ENCODE data around the gene TNFSF8. TPM values are rescaled to one million over a fixed set of nuclear protein-coding genes. Genes with fewer than 3 reads are reported as not detected.

Gene TNFSF8
- total RNA-seq, 1 experiment from 2014 or later = 0.15 TPM

DNA sequence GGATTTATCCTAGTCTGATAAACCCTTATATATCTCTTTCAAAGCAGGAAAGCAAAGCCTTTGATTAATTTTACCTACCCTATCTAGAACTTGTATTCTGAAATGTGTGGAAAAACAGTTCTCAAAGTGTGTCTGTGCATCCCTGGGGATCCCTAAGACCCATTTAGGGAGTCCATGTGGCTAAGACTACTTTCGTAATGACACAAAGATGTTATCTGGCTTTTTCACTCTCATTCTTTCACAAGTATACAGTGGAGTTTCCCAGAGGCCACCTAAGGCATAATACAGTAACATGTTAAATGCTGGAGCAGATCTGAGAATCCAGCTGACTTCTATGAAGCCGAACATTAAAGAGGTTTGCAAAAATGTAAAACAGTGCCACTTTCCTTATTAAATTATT lies 70.2 kb downstream of the TNFSF8 start:
- intact Hi-C loops (cut with micrococcal nuclease; ENCODE audit: unreplicated experiment) = no loop called here
- no peaks in the 10 kb centered on the region for H3K4me1 ChIP-seq (ENCODE audit: control insufficient read depth, insufficient read depth, low read length)
- DNase-seq (ENCODE audit: low read depth, low spot score) (no peak), ATAC-seq (no peak)
- ChIA-PET POLR2A (no interaction called here), CTCF (no interaction called here)
- no peak overlapping the region for H3K4me3 ChIP-seq (ENCODE audit: low read depth in 2 of 2, low read length in 2 of 2)
- H3K36me3 ChIP-seq (ENCODE audit: control insufficient read depth, insufficient read depth, low read length) = no peaks in the 10 kb centered on the region
- H3K9me3 ChIP-seq (ENCODE audit: control insufficient read depth, insufficient read depth, low read depth, low read length) = no peaks in the 10 kb centered on the region
- in situ Hi-C loops (cut with HindIII; ENCODE audit: low pct_unique_long_range_greater_than_20kb, low sequenced_read_pairs) = no loop called here
- H3K27me3 ChIP-seq (ENCODE audit: control insufficient read depth, insufficient read depth, low read length) = no peaks in the 10 kb centered on the region
- no peak overlapping the region for H3K27ac ChIP-seq (ENCODE audit: low read length)
- BruUV-seq (replicated peaks) = no TSS peak
- TF ChIP-seq TCF7L2 (IDR thresholded peaks at IDR 0.05; ENCODE audit: low read depth, low read length) (no peak), POLR2AphosphoS5 (IDR thresholded peaks at IDR 0.05; ENCODE audit: low read depth, low read length) (no peak)
- TF ChIP-seq, protein P1, sequence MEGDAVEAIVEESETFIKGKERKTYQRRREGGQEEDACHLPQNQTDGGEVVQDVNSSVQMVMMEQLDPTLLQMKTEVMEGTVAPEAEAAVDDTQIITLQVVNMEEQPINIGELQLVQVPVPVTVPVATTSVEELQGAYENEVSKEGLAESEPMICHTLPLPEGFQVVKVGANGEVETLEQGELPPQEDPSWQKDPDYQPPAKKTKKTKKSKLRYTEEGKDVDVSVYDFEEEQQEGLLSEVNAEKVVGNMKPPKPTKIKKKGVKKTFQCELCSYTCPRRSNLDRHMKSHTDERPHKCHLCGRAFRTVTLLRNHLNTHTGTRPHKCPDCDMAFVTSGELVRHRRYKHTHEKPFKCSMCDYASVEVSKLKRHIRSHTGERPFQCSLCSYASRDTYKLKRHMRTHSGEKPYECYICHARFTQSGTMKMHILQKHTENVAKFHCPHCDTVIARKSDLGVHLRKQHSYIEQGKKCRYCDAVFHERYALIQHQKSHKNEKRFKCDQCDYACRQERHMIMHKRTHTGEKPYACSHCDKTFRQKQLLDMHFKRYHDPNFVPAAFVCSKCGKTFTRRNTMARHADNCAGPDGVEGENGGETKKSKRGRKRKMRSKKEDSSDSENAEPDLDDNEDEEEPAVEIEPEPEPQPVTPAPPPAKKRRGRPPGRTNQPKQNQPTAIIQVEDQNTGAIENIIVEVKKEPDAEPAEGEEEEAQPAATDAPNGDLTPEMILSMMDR (IDR thresholded peaks at IDR 0.05) = no peak
- TF ChIP-seq, protein P2, sequence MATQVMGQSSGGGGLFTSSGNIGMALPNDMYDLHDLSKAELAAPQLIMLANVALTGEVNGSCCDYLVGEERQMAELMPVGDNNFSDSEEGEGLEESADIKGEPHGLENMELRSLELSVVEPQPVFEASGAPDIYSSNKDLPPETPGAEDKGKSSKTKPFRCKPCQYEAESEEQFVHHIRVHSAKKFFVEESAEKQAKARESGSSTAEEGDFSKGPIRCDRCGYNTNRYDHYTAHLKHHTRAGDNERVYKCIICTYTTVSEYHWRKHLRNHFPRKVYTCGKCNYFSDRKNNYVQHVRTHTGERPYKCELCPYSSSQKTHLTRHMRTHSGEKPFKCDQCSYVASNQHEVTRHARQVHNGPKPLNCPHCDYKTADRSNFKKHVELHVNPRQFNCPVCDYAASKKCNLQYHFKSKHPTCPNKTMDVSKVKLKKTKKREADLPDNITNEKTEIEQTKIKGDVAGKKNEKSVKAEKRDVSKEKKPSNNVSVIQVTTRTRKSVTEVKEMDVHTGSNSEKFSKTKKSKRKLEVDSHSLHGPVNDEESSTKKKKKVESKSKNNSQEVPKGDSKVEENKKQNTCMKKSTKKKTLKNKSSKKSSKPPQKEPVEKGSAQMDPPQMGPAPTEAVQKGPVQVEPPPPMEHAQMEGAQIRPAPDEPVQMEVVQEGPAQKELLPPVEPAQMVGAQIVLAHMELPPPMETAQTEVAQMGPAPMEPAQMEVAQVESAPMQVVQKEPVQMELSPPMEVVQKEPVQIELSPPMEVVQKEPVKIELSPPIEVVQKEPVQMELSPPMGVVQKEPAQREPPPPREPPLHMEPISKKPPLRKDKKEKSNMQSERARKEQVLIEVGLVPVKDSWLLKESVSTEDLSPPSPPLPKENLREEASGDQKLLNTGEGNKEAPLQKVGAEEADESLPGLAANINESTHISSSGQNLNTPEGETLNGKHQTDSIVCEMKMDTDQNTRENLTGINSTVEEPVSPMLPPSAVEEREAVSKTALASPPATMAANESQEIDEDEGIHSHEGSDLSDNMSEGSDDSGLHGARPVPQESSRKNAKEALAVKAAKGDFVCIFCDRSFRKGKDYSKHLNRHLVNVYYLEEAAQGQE (IDR thresholded peaks at IDR 0.05; ENCODE audit: insufficient read depth in 1 of 2, low read depth in 2 of 2, low read length in 1 of 2) = no peak

DNA sequence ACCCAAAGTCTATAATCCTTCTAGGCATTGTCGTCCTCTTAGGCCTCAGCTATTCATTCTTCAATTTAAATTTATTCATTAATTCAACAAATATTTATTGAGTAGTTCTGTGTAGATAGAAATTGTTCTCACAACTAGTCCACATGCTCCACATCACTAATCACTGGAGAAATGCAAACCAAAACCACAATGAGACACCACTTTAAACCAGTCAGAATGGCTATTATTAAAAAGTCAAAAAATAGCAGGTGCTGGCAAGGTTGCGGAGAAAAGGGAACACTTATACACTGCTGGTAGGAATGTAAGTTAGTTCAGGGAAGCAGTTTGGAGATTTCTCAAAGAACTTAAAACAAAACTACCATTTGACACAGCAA lies 73.5 kb downstream of the TNFSF8 start:
- H3K9me3 ChIP-seq (ENCODE audit: control insufficient read depth, insufficient read depth, low read depth, low read length) = no peaks in the 10 kb centered on the region
- no peaks in the 10 kb centered on the region for H3K36me3 ChIP-seq (ENCODE audit: control insufficient read depth, insufficient read depth, low read length)
- CTCF ChIA-PET = no interaction called here
- no TSS peak for BruUV-seq (replicated peaks)
- no peaks in the 10 kb centered on the region for H3K4me1 ChIP-seq (ENCODE audit: control insufficient read depth, insufficient read depth, low read length)
- no peak for DNase-seq (ENCODE audit: low read depth, low spot score)
- in situ Hi-C loops (cut with HindIII; ENCODE audit: low pct_unique_long_range_greater_than_20kb, low sequenced_read_pairs) = no loop called here
- ATAC-seq = no peak
- no peak overlapping the region for H3K4me3 ChIP-seq (ENCODE audit: low read depth in 2 of 2, low read length in 2 of 2)
- no peak for TF ChIP-seq POLR2AphosphoS5 (IDR thresholded peaks at IDR 0.05; ENCODE audit: low read depth, low read length)
- no peak for TF ChIP-seq TCF7L2 (IDR thresholded peaks at IDR 0.05; ENCODE audit: low read depth, low read length)
- TF ChIP-seq, protein P2 (IDR thresholded peaks at IDR 0.05; ENCODE audit: insufficient read depth in 1 of 2, low read depth in 2 of 2, low read length in 1 of 2) = no peak
- TF ChIP-seq, protein P1 (IDR thresholded peaks at IDR 0.05) = no peak
- intact Hi-C loops (cut with micrococcal nuclease; ENCODE audit: unreplicated experiment) = no loop called here
- H3K27ac ChIP-seq (ENCODE audit: low read length) = no peak overlapping the region
- POLR2A ChIA-PET = no interaction called here
- no peaks in the 10 kb centered on the region for H3K27me3 ChIP-seq (ENCODE audit: control insufficient read depth, insufficient read depth, low read length)

Data from Panc1 (cell line).